GOT3 (cell line): ENCODE data around the gene ITGBL1.

Experiments
- DNase-seq: peaks from one replicate; lab custom pipeline; 2025; ENCODE audit warnings: mixed read lengths; lab: John Stamatoyannopoulos, UW

The ITGBL1 gene

GRCh38 chr13:101451641-101452040 lies 834 bp upstream of the ITGBL1 start:
- no peak for DNase-seq

- DNase-seq, result no peak
Measured at GRCh38 chr13:101453784-101454201, 1.3 kb downstream of the ITGBL1 start.

- DNase-seq, result no peak
Measured at GRCh38 chr13:101454767-101455166, 2.3 kb downstream of the ITGBL1 start.

- no peak for DNase-seq
Measured at GRCh38 chr13:101455863-101456262, 3.4 kb downstream of the ITGBL1 start.

- DNase-seq, result no peak
Measured at GRCh38 chr13:101457176-101457575, 4.7 kb downstream of the ITGBL1 start.

GRCh38 chr13:101465877-101466276 lies 13.4 kb downstream of the ITGBL1 start:
- DNase-seq, result no peak

GRCh38 chr13:101467415-101467814 lies 14.9 kb downstream of the ITGBL1 start:
- no peak for DNase-seq

- no peak for DNase-seq
Measured at GRCh38 chr13:101473458-101473857, 21.0 kb downstream of the ITGBL1 start.

- no peak for DNase-seq
Measured at GRCh38 chr13:101474419-101474957, 22.0 kb downstream of the ITGBL1 start.

- DNase-seq, result no peak
Measured at GRCh38 chr13:101475536-101475935, 23.1 kb downstream of the ITGBL1 start.

GRCh38 chr13:101481421-101481820 lies 28.9 kb downstream of the ITGBL1 start:
- DNase-seq, result no peak

GRCh38 chr13:101486708-101487437 lies 34.4 kb downstream of the ITGBL1 start:
- no peak for DNase-seq

GRCh38 chr13:101487438-101487830 lies 35.0 kb downstream of the ITGBL1 start:
- DNase-seq, result no peak

GRCh38 chr13:101488734-101489133 lies 36.3 kb downstream of the ITGBL1 start:
- no peak for DNase-seq

- DNase-seq, result no peak
Measured at GRCh38 chr13:101489643-101490405, 37.3 kb downstream of the ITGBL1 start.

GRCh38 chr13:101490406-101491015 lies 38.0 kb downstream of the ITGBL1 start:
- DNase-seq, result no peak

GRCh38 chr13:101492251-101492910 lies 39.9 kb downstream of the ITGBL1 start:
- no peak for DNase-seq

- no peak for DNase-seq
Measured at GRCh38 chr13:101493541-101493940, 41.1 kb downstream of the ITGBL1 start.

GRCh38 chr13:101499406-101499805 lies 46.9 kb downstream of the ITGBL1 start:
- DNase-seq, result no peak

GRCh38 chr13:101502618-101503017 lies 50.1 kb downstream of the ITGBL1 start:
- no peak for DNase-seq

GRCh38 chr13:101511161-101511560 lies 58.7 kb downstream of the ITGBL1 start:
- no peak for DNase-seq

GRCh38 chr13:101511766-101512165 lies 59.3 kb downstream of the ITGBL1 start:
- no peak for DNase-seq
